DMS114 treated with DMSO at 0.1 percent for 48 hours (cell line): Measurements from ENCODE around the gene PHC3.

Experiments used
- DNase-seq: peaks from one replicate; lab custom pipeline; 2025; ENCODE audit not compliant: unreplicated experiment; lab: John Stamatoyannopoulos, UW

PHC3 gene

DNA sequence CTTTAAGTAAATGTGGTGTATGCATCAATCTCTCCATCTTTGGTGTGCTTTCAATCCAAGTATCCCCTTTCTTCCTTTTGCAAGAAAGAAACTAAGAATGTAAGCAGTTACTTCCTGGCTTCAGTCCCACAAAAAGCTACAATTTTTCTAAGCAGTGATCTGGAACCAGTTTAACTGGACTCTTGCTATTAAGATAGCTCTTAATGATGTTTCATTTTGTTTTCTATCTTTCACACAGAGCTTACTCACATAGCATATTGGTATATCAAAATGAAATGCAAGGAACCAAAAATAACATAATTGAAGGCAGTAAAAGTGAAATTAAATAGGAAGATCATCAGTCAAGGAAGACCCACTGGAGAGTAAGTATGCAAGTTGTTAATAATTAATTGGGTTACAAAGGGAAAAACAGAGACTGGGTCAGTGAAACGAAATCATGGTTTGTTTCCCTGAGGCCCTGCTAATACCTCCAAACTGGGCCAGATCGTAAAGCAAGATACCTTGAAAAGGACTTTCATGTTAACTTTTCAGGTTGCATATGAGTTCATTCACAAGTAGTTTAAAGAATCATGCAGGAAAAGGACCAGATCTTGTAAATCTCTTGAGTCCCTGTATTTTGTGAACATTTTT, 101.9 kb downstream of the PHC3 start:
- DNase-seq: no peak

DNA sequence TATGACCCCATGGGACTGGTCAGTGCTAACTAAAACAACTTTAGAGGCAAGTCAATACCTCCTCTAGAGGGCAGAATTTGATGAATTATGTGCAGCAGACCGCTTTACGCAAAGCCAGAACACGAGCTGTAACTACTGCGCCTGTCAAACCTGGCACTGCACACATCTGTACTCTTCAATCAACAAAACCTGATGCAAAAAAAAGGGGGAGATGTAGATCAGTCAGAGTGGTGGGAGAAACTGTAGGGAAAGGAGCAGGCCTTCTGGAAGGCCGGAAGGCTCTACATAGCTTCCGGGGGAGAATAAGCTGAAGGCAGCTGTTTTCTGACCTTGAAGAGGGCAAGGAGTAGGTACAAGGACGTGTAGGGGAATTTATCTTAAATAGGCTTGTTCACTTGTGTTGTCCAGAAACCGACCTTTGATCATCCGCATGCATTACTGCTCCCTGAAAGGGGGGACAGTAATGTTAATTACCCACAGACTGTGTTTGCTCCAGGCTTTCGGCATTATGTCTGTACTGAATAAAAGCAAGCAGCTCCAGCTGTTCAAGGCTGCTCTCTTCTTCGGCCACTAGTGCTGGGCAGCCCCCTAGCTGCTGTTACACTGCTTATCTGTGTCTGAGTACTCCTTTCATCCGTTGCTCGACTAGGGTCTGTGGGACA, 102.8 kb downstream of the PHC3 start:
- DNase-seq: no peak

DNA sequence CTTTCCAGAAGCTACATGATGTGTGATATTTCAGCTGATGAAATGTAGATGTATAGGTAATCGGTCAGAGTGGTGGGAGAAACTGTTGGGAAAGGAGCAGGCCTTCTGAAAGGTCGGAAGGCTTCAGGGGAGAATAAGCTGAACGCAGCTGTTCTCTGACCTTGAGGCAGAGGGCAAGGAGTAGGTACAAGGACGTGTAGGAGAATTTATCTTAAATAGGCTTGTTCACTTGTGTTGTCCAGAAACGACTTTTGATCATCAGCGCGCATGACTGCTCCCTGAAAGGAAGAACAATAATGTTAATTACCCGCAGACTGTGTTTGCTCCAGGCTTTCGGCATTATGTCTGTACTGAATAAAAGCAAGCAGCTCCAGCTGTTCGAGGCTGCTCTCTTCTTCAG, 104.2 kb downstream of the PHC3 start:
- no peak for DNase-seq

DNA sequence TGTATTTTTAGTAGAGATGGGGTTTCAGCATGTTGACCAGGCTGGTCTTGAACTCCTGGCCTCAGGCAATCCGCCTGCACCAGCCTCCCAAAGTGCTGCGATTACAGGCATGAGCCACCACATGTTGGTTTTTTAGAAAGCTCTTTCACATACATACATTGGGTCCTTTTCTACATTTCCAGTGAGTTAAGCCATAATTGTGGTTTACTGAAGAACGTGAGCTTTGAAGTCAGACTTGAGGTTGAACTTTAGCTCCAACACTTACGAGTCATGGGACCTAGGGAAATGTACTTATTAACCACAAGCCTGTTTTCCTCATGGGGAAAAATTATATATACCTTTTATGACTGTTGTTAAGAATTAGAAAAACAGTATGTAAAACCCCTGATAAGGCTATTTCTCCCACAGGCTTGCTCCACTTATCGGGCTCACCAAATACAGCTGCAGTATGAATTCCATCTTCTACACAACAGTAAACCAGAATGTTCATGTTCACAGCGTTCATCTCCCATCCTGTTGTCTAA, 104.8 kb downstream of the PHC3 start:
- no peak for DNase-seq

DNA sequence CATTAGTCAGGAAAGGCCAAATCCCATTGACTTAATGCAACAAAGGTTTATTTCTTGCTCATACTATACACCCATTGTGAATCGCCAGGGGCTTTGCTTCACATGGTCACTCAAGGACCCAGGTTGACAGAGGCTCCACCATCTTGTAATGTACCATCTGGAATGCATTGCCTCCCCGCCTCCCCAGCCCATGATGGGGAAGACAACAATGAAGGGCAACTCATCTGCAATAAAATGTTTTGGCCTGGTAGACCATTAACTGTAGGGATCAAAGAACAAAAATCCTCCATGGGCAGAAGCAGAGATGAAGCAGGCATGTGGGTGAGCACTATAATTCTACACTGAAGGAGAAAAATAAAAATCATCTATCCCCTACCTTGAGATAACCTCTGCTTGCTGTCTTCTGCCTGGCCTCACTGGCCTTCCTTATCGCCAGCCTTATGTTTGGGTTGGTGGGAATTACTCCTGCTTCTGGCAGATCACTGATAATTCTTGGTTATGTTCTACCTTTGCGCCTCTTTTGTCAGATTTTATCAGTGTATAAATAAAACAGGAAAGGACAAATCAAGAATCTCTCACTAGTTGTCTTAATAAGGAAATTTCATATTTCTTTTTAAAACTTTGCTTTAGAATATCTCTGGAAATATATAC, 106.0 kb downstream of the PHC3 start:
- DNase-seq: no peak

DNA sequence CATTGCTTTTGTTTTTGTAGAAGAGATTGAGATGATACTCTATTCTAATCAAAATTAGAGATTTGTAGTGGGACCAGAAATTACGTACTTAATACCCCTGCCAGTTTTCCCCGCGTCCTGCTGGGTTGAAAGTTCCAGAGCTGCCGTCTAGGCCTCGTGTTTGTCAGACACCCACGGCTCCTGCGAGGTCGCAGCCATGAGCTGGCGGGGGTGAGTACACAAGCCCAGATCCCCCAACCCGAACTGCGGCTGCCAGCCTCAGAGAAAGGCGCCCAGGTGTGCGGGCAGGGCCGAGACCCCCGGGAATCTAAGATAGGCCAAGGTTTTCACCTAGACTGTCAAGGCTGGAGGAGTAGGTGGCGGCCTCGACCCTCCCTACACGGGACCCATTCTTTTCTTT, 117.4 kb downstream of the PHC3 start:
- no peak for DNase-seq

DNA sequence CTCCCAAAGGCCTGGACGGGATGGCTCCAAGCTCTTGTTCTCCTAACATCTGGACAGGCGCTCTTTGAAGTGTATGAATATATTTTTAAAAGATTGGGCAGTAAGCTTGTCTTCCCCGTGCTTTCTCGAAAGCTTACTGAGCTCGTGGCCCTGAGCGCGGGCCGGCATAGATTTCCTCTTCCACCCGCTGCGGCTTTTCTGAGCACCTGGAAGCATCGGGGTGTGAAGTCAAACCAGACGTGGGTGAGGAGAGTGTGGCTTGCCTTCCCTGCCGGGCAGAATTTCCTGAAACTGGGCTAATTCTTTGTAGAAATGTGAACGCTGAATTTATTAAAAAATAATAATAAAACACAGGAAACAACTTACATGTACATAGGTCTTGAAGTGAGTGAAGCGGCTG, 117.8 kb downstream of the PHC3 start:
- no peak for DNase-seq

DNA sequence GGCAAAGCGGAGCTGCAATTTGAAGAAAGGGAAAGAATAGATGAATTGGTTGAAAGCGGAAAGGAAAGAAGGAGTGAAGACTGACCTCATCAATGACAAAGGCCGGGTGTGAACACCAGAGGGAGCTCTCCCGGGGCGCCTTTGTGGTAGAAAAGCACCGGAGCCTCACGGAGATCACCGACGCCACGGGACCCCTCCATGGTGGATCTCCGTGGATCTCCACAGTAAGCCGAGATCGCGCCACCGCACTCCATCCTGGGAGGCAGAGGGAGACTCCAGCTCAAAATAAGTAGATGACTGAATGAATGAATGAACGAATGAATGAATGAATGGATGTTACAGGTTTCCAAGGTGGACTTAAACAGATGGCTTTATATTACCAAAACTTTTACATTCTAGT, 118.8 kb downstream of the PHC3 start:
- DNase-seq: no peak

DNA sequence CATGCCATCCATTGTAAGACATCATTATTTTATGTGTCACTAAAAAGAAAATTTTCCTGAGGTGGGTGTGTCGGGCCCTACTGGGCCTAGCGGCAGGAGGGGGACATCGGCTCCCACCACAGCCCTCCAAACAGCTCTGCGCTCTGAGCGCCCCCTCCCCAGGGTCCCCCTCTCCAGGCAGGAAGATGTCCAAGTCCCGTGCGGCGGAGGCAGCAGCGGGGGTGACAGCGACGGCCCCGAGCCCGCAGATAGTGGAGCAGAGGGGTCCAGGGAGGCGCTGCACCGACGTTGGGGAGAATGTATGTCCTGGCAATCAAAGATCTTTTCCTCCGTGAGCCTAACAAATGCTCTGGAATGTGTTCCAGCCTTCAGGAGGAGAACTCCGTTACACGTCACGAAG, 119.5 kb downstream of the PHC3 start:
- no peak for DNase-seq

DNA sequence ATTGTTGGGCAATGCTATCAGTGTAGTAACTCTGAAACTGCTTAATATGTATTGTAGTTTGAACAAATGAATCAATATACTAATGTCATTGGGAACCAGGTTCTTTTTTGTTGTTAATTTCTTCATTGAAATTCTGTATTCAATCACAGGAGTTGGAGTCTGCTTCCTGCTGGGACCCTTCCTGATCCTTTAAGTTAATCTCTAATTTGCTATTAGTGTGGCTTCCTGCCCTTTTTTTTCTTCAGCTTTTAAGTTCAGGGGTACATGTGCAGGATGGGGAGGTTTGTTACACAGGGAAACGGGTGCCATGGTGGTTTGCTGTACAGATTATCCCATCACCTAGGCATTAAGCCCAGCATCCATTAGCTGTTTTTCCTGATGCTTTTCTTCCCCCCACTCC, 122.1 kb downstream of the PHC3 start:
- no peak for DNase-seq

DNA sequence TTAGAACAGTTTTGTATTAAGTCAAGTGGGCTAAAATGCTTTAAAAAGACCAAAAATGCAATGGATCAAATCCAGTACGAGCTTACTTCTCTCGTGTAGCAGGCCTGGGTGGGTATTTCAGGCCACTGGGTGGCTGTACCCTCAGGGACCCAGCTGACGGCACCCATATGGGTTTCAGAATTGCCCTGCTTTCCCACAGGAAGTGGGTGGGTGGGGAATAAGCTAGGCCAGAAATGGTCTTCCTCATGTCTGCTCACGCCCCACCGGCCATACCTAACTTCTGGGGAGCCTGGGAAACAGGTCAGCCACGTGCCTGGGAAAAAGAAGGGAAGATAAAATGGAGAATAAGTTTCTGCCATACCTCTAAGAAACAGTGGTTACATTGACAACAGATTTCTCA, 123.4 kb downstream of the PHC3 start:
- DNase-seq: no peak

DNA sequence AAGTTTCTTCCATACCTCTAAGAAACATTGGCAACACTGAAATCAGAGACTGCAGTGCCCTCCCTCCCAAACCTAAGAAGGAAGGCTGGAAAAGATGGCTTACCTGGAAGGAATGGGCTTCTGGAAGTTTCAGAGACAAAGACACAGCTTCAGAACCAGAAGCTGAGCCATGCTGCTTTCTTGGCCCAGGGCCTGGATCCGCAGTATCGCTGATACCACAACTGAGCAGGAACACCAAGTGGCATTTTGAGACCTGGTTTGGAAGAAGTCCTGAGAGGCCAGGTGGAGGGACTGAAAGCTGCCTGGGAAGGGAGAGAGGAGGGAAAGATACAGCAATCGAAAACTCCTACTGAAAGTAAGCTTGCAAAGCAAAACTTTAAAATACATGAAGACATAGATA, 124.0 kb downstream of the PHC3 start:
- no peak for DNase-seq

DNA sequence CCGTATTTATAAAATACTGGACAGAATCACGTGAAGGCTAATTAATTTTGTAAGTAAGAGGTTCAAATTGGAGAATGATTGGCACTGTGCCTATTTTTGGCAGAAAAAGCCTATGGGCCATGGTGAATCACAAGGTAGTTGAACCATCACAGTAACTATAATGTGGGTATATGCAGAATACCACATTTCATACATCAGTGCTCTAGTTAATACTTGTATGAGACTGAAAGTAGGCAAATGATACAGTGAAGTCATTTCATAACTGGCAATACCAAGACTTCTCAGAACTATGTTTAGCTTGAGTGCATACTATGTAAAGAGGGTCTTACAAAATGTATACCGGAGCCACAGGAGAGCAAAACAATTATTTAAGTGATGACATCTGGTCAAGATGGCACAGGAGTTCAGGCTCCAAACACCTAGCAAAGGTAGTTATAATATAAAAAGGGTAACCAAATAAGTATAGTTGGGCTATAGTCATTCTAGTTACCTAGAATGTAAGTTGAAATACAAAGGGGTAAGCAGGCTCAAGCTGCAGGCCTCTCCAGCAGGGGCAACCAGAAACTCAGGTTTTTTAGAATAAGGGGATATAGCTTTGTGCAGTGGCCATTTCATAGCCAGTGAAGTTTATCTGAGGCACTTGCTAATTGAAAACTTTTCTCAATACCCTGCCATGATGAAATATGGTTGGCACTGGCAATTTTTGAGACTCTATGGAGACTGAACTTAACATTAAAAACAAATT, 124.7 kb downstream of the PHC3 start:
- DNase-seq: no peak

DNA sequence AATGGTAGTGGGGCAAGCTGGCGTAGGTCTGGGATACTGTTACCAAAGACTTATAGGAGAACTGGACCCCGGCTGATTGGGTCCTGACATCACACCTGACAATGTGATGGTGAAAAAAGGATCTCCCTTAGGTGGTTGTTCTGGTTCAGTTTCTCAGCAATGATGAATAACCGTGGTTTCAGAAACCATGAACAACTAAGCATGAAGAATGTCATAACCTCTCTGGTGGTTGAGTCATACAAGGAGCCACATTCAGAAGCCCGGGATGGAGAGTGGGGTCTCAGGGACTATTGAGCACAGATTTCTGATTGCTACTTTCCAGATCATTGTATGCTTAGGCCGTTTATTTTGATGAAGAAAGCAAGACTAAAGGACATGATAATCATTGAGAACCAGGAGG, 126.3 kb downstream of the PHC3 start:
- DNase-seq: no peak

DNA sequence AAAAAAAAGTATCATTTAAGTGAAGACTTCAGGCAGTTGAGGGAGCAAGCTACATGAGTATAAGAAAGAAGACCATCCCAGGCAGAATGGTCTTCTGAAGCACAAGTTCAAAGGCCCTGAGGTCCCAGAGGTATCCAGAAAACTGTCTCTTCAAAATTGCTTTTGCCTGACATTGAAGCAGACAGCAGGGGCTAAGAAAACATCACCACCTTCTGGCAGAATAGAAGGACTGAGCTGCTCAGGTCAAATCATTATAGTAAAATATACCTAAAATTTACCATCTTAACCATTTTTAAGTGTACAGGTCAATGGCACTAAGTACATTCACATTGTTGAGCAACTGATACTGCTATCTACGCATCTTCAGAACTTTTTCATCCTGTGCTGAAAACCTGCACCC, 127.3 kb downstream of the PHC3 start:
- peak; percentile 21 for DNase-seq

DNA sequence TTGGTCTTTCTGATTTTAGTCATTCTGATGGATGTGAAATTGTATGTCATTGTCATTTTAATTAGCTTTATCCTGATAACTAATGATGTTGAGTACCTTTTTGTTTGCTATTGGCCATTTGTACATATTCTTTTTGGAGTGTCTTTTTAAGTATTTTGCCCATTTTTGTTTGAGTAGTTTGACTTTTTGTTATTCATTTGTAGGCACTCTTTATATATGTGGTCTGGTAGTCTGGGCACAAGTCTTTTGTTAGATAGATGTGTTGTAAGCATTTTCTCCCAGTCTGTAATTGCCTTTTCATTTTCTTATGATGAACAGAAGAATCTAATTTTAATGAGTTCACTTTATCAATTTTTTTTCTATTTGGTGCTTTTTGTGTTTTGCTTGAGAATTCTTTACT, 129.1 kb downstream of the PHC3 start:
- DNase-seq: no peak

DNA sequence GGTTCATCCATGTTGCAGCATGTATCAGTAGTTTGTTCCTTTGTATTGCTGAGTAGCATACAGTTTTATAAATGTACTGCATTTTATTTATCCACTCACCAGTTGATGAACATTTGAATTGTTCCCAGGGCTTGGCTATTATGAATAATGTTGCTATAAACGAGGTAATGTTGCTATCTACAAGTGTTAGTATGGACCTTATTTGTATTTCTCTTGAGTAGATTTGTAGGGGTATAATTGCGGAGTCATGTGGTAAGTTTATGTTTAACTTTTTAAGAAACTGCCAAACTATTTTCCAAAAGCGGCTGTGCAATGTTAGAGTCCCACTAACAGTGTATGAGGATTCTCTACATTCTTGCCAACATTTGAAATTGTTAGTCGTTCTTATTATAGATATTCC, 130.8 kb downstream of the PHC3 start:
- no peak for DNase-seq

DNA sequence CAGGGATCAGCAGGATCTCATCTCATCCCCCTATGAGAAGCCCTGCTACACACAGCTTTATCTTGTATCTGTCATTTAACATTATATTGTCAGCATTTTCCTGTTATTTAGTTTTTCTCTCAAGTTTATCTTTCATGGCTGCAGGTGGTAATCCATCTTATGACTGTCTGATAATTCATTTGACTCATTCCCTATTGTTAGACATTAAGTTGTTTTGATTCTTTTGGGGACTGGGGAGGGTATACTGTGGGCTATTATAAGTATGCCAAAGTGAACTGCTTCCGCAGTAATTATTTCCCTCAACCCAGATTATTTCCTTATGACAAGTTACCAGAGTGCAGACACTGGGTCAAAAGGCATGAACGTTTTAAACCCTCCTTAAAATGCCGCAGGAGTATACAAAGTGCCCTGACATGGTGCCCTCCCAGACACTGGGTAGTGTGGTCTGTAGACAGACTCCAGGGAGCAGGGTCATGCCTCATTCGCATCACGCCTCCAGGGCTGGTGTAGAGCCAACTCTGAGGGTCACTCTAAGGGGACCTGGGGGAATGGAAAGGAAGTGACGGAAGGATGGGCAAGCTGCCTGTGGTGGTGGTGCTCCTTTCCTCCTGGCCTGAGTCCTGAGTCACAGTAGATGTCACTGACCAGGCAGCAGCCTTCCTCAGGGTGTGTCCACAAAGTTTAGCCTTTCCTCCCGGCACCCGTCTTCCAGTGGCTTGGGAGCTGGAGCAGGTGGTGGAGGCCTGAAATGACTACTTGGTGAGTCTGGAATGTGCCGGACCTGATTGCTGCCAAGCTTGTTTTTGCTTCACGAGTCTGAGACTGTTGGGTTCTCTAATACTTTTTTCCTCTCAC, 132.2 kb downstream of the PHC3 start:
- DNase-seq: no peak

DNA sequence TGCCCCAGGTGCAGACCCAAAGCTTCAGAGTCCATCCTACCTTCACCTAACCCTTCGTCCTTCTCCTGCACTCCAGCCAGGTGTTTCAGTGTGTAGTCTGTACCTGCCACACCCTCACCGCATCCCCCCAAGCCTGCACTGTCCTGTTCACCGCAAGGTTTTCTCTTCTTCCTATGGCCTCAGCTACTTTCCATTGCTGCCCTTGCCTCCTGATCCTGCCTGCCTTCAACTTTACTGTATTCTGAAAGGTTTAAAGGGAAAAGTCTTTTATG, 134.5 kb downstream of the PHC3 start:
- DNase-seq: no peak

DNA sequence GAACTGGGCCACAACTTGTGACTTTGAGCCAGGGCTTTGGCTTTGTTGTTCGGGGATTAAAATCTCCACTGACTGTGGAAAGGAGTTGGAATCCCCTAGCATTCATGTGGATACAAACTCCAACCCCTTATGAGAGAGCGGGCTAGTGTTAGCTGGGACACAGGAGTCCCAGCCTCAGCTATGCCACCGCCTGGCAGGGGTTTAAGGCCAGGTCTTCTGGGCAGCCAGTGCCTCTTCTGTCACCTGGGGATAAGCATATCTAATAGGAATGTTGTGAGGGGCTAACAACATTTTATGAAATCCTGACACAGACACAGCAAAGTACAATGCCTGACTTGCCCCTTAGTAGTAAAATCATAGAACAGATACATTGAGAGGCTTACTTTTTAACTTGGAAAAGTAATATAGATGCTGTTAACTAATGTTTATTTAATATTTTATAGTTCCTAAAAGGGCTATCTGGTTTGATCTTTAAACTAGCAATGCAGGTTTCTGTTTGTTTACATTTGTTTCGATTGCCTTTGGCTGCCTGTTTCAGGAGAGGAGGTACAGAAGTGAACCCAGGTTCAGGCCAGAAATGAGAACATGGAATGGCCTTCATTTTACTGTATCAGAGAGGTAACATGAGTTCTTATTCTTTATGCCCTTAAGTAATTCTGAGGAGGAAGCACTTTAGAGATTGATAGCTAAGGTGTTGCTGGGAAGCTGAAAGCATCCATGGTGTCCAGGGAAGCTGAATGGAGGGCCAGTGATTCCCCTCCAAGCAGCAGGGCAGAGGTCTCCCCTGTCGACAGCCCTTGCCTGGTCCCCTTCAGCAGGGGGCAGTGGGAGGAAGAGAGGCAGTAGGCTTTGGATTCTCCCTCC, 135.0 kb downstream of the PHC3 start:
- no peak for DNase-seq
